GM23338 (cell line): Measurements from ENCODE around the gene PTPRB. TPM values are rescaled to one million over a fixed set of nuclear protein-coding genes. Genes with fewer than 3 reads are reported as not detected.

ENCODE experiments used
- ATAC-seq: fragments of 200-7000 bp; cut with Tn5 transposase; 3 replicates; pipeline ENCODE4 v1.9.1; 2020
- DNase-seq: peaks from one replicate; pipeline ENCODE4 v3.0.0-alpha.2; 2015; ENCODE audit warnings: low spot score
- H2AFZ ChIP-seq: fragments of 200-600 bp; sonication (generic); 2 replicates; pipeline ENCODE4 v1.8.0; 2016; ENCODE audit warnings: antibody characterized with exemption, mild to moderate bottlenecking, moderate library complexity
- H3F3A ChIP-seq: fragments of 200-600 bp; sonication (generic); replicated peaks from 2 replicates; pipeline ENCODE4 v1.8.0; 2017; ENCODE audit warnings: antibody characterized with exemption, mixed run types, low read depth
- H3K27ac ChIP-seq: fragments of 200-600 bp; sonication (generic); 2 replicates; pipeline ENCODE4 v1.6.1; 2016; ENCODE audit warnings: low read depth
- H3K27me3 ChIP-seq: fragments of 200-600 bp; sonication (generic); 2 replicates; pipeline ENCODE4 v1.8.0; 2016; ENCODE audit warnings: mild to moderate bottlenecking, mixed run types, moderate library complexity; ENCODE audit not compliant: insufficient read depth
- H3K36me3 ChIP-seq: fragments of 200-600 bp; sonication (generic); 2 replicates; pipeline ENCODE4 v1.8.0; 2016; ENCODE audit warnings: mild to moderate bottlenecking; ENCODE audit not compliant: insufficient read depth
- H3K4me1 ChIP-seq: fragments of 200-600 bp; sonication (generic); 2 replicates; pipeline ENCODE4 v1.8.0; 2016; ENCODE audit warnings: mild to moderate bottlenecking, moderate library complexity; ENCODE audit not compliant: insufficient read depth
- H3K4me2 ChIP-seq: fragments of 200-600 bp; sonication (generic); 2 replicates; pipeline ENCODE4 v1.7.1; 2017; ENCODE audit warnings: mixed run types
- H3K4me3 ChIP-seq: fragments of 200-600 bp; sonication (generic); 2 replicates; pipeline ENCODE4 v1.6.1; 2016; ENCODE audit warnings: mixed run types
- H3K79me2 ChIP-seq: fragments of 200-600 bp; sonication (generic); replicated peaks from 2 replicates; pipeline ENCODE4 v1.8.0; 2017; ENCODE audit warnings: mild to moderate bottlenecking; ENCODE audit not compliant: insufficient read depth
- H3K9me2 ChIP-seq: fragments of 200-600 bp; sonication (generic); 2 replicates; pipeline ENCODE4 v1.8.0; 2017; ENCODE audit not compliant: insufficient read depth
- H4K20me1 ChIP-seq: fragments of 200-600 bp; sonication (generic); replicated peaks from 2 replicates; pipeline ENCODE4 v1.8.0; 2017; ENCODE audit warnings: mild to moderate bottlenecking; ENCODE audit not compliant: insufficient read depth
- H3K27ac Mint-ChIP-seq: 2 replicates; pipeline ENCODE4 v1.8.0; 2020; ENCODE audit warnings: inconsistent platforms, mild to moderate bottlenecking, moderate library complexity, mixed read lengths
- H3K27me3 Mint-ChIP-seq: 3 replicates; pipeline ENCODE4 v1.8.0; 2022; ENCODE audit warnings: low read depth, mild to moderate bottlenecking, moderate library complexity, mixed read lengths, inconsistent platforms; ENCODE audit not compliant: insufficient read depth, poor library complexity
- H3K36me3 Mint-ChIP-seq: 3 replicates; pipeline ENCODE4 v1.8.0; 2021; ENCODE audit warnings: low read depth, mild to moderate bottlenecking, inconsistent platforms, moderate library complexity, mixed read lengths
- H3K4me1 Mint-ChIP-seq: 3 replicates; pipeline ENCODE4 v1.8.0; 2020; ENCODE audit warnings: mild to moderate bottlenecking, inconsistent platforms, mixed read lengths
- H3K4me3 Mint-ChIP-seq: 3 replicates; pipeline ENCODE4 v1.8.0; 2021; ENCODE audit warnings: moderate library complexity, mild to moderate bottlenecking, inconsistent platforms, mixed read lengths
- H3K9me3 Mint-ChIP-seq: 3 replicates; pipeline ENCODE4 v1.8.0; 2020; ENCODE audit warnings: moderate library complexity, mild to moderate bottlenecking, inconsistent platforms, mixed read lengths
- CREB1 ChIP-seq: fragments of 250-450 bp; sonication (Bioruptor Pico); IDR thresholded peaks from 2 replicates; pipeline ENCODE4 v1.5.0; 2020; ENCODE audit warnings: low read depth, mild to moderate bottlenecking, moderate library complexity
- CTCF ChIP-seq, 2 experiments: fragments of 200-600 bp in 1 of 2; sonication (generic) in 1 of 2; conservative IDR thresholded peaks; 2 replicates each; pipeline versions ENCODE4 v1.5.1 to v1.6.1; 2016 to 2017; ENCODE audit warnings: antibody characterized with exemption in 2 of 2, low read depth in 2 of 2, mild to moderate bottlenecking in 2 of 2, moderate library complexity in 1 of 2
- EZH2 ChIP-seq: fragments of 200-600 bp; sonication (generic); IDR thresholded peaks from one replicate; pipeline ENCODE4 v1.8.0; 2017; ENCODE audit warnings: antibody characterized with exemption, mild to moderate bottlenecking, low read depth; ENCODE audit not compliant: unreplicated experiment
- EZH2phosphoT487 ChIP-seq: fragments of 200-600 bp; sonication (generic); IDR thresholded peaks from one replicate; pipeline ENCODE4 v1.8.1; 2018; ENCODE audit warnings: antibody characterized with exemption; ENCODE audit not compliant: unreplicated experiment
- JUNB ChIP-seq: IDR thresholded peaks from one replicate; pipeline ENCODE4 v1.6.1; 2016; ENCODE audit warnings: antibody characterized with exemption; ENCODE audit not compliant: unreplicated experiment
- NANOG ChIP-seq: IDR thresholded peaks from 2 replicates; pipeline ENCODE4 v1.6.1; 2016; ENCODE audit warnings: antibody characterized with exemption, borderline replicate concordance
- POLR2AphosphoS5 ChIP-seq: IDR thresholded peaks from 2 replicates; pipeline ENCODE4 v1.6.1; 2016; ENCODE audit warnings: antibody characterized with exemption, low read depth
- STAT1 ChIP-seq: IDR thresholded peaks from one replicate; pipeline ENCODE4 v1.6.1; 2016; ENCODE audit warnings: antibody characterized with exemption; ENCODE audit not compliant: unreplicated experiment
- ZNF114 ChIP-seq: fragments of 250-450 bp; sonication (Bioruptor Pico); IDR thresholded peaks from 2 replicates; pipeline ENCODE4 v1.5.0; 2020; ENCODE audit warnings: mild to moderate bottlenecking, moderate library complexity
- ZNF331 ChIP-seq: fragments of 250-450 bp; sonication (Bioruptor Pico); IDR thresholded peaks from 2 replicates; pipeline ENCODE4 v1.5.0; 2020; ENCODE audit warnings: low read depth, mild to moderate bottlenecking, moderate library complexity
- polyA plus RNA-seq: library from polyadenylated mRNA; unstranded; fragments of >200 nt; fragmentation: Nextera tagmentation; extraction: Ambion mirVana; gene quantifications from 2 replicates; pipeline ENCODE4 v1.2.1, GENCODE V29; 2016
- total RNA-seq: library from RNA; depleted of rRNA; stranded (reverse); fragments of >200 nt; shearing (Covaris generic); gene quantifications from 2 replicates; pipeline ENCODE4 v1.2.3, GENCODE V29; 2014
- TF ChIP-seq, protein P1 (sequence below): fragments of 250-450 bp; sonication (Bioruptor Pico); IDR thresholded peaks from 2 replicates; pipeline ENCODE4 v1.5.0; 2020; ENCODE audit warnings: mild to moderate bottlenecking, moderate library complexity
- TF ChIP-seq, protein P2 (sequence below): IDR thresholded peaks from one replicate; pipeline ENCODE4 v1.6.1; 2018; ENCODE audit warnings: antibody characterized with exemption; ENCODE audit not compliant: unreplicated experiment
- TF ChIP-seq, protein P3 (sequence below): IDR thresholded peaks from 2 replicates; pipeline ENCODE4 v1.6.1; 2016; ENCODE audit warnings: antibody characterized with exemption

Gene PTPRB
- total and polyA plus RNA-seq, 2 experiments from 2014 or later = 0.13 to 1.7 TPM

DNA sequence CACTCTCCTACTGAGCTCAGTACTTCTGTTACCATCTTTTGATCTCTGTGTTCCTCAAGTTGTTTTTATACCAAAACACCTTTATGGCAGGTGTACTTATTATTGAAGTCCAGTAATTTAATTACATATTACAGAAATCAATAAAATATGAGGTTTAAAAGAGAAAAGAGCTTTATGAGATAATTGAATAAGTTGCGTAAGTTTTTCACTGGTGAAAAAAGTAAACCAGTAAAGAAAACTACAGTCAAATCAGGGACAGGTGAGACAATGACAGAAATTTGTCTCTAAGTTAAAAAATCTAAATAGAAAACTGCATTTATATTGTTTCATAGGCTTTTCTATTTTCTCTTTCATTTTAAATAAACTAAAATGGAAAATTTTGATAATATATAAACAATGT is 29.1 kb upstream of the PTPRB start:
- H2AFZ ChIP-seq = no peak overlapping the region
- no peaks in the 10 kb centered on the region for H3K27me3 ChIP-seq
- DNase-seq (no peak), ATAC-seq (no peak)
- peaks cover 7% of the 10 kb centered on the region for H3K9me2 ChIP-seq
- TF ChIP-seq CTCF (conservative IDR thresholded peaks at IDR 0.05; ENCODE audit: low read depth in 2 of 2) = no peak
- no peak for TF ChIP-seq ZNF114 (CRISPR knock-in tag)
- no peak for TF ChIP-seq NANOG
- TF ChIP-seq, protein P1, sequence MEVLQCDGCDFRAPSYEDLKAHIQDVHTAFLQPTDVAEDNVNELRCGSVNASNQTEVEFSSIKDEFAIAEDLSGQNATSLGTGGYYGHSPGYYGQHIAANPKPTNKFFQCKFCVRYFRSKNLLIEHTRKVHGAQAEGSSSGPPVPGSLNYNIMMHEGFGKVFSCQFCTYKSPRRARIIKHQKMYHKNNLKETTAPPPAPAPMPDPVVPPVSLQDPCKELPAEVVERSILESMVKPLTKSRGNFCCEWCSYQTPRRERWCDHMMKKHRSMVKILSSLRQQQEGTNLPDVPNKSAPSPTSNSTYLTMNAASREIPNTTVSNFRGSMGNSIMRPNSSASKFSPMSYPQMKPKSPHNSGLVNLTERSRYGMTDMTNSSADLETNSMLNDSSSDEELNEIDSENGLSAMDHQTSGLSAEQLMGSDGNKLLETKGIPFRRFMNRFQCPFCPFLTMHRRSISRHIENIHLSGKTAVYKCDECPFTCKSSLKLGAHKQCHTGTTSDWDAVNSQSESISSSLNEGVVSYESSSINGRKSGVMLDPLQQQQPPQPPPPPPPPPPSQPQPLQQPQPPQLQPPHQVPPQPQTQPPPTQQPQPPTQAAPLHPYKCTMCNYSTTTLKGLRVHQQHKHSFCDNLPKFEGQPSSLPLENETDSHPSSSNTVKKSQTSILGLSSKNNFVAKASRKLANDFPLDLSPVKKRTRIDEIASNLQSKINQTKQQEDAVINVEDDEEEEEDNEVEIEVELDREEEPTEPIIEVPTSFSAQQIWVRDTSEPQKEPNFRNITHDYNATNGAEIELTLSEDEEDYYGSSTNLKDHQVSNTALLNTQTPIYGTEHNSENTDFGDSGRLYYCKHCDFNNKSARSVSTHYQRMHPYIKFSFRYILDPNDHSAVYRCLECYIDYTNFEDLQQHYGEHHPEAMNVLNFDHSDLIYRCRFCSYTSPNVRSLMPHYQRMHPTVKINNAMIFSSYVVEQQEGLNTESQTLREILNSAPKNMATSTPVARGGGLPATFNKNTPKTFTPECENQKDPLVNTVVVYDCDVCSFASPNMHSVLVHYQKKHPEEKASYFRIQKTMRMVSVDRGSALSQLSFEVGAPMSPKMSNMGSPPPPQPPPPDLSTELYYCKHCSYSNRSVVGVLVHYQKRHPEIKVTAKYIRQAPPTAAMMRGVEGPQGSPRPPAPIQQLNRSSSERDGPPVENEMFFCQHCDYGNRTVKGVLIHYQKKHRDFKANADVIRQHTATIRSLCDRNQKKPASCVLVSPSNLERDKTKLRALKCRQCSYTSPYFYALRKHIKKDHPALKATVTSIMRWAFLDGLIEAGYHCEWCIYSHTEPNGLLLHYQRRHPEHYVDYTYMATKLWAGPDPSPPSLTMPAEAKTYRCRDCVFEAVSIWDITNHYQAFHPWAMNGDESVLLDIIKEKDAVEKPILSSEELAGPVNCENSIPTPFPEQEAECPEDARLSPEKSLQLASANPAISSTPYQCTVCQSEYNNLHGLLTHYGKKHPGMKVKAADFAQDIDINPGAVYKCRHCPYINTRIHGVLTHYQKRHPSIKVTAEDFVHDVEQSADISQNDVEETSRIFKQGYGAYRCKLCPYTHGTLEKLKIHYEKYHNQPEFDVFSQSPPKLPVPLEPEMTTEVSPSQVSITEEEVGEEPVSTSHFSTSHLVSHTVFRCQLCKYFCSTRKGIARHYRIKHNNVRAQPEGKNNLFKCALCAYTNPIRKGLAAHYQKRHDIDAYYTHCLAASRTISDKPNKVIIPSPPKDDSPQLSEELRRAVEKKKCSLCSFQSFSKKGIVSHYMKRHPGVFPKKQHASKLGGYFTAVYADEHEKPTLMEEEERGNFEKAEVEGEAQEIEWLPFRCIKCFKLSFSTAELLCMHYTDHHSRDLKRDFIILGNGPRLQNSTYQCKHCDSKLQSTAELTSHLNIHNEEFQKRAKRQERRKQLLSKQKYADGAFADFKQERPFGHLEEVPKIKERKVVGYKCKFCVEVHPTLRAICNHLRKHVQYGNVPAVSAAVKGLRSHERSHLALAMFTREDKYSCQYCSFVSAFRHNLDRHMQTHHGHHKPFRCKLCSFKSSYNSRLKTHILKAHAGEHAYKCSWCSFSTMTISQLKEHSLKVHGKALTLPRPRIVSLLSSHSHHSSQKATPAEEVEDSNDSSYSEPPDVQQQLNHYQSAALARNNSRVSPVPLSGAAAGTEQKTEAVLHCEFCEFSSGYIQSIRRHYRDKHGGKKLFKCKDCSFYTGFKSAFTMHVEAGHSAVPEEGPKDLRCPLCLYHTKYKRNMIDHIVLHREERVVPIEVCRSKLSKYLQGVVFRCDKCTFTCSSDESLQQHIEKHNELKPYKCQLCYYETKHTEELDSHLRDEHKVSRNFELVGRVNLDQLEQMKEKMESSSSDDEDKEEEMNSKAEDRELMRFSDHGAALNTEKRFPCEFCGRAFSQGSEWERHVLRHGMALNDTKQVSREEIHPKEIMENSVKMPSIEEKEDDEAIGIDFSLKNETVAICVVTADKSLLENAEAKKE (CRISPR knock-in tag) = no peak
- no peak for TF ChIP-seq POLR2AphosphoS5
- no peak for TF ChIP-seq ZNF331 (CRISPR knock-in tag)
- TF ChIP-seq EZH2phosphoT487 = no peak
- no peak for TF ChIP-seq JUNB
- TF ChIP-seq, protein P2, sequence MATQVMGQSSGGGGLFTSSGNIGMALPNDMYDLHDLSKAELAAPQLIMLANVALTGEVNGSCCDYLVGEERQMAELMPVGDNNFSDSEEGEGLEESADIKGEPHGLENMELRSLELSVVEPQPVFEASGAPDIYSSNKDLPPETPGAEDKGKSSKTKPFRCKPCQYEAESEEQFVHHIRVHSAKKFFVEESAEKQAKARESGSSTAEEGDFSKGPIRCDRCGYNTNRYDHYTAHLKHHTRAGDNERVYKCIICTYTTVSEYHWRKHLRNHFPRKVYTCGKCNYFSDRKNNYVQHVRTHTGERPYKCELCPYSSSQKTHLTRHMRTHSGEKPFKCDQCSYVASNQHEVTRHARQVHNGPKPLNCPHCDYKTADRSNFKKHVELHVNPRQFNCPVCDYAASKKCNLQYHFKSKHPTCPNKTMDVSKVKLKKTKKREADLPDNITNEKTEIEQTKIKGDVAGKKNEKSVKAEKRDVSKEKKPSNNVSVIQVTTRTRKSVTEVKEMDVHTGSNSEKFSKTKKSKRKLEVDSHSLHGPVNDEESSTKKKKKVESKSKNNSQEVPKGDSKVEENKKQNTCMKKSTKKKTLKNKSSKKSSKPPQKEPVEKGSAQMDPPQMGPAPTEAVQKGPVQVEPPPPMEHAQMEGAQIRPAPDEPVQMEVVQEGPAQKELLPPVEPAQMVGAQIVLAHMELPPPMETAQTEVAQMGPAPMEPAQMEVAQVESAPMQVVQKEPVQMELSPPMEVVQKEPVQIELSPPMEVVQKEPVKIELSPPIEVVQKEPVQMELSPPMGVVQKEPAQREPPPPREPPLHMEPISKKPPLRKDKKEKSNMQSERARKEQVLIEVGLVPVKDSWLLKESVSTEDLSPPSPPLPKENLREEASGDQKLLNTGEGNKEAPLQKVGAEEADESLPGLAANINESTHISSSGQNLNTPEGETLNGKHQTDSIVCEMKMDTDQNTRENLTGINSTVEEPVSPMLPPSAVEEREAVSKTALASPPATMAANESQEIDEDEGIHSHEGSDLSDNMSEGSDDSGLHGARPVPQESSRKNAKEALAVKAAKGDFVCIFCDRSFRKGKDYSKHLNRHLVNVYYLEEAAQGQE = no peak
- no peak for TF ChIP-seq CREB1 (CRISPR knock-in tag)
- TF ChIP-seq STAT1 = no peak
- TF ChIP-seq EZH2 = no peak
- TF ChIP-seq, protein P3, sequence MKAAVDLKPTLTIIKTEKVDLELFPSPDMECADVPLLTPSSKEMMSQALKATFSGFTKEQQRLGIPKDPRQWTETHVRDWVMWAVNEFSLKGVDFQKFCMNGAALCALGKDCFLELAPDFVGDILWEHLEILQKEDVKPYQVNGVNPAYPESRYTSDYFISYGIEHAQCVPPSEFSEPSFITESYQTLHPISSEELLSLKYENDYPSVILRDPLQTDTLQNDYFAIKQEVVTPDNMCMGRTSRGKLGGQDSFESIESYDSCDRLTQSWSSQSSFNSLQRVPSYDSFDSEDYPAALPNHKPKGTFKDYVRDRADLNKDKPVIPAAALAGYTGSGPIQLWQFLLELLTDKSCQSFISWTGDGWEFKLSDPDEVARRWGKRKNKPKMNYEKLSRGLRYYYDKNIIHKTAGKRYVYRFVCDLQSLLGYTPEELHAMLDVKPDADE = no peak
- no peaks in the 10 kb centered on the region for H3K79me2 ChIP-seq
- no peaks in the 10 kb centered on the region for H4K20me1 ChIP-seq
- Mint-ChIP-seq H3K27ac (no peak overlapping the region), H3K4me3 (no peak overlapping the region), H3K9me3 (no peaks in the 10 kb centered on the region), H3K27me3 (no peaks in the 10 kb centered on the region), H3K4me1 (peaks cover 28% of the 10 kb centered on the region), H3K36me3 (no peaks in the 10 kb centered on the region)
- H3K4me2 ChIP-seq = no peak overlapping the region
- H3K4me1 ChIP-seq = peaks cover 38% of the 10 kb centered on the region
- no peaks in the 10 kb centered on the region for H3F3A ChIP-seq
- H3K36me3 ChIP-seq = no peaks in the 10 kb centered on the region
- no peak overlapping the region for H3K4me3 ChIP-seq
- no peak overlapping the region for H3K27ac ChIP-seq
